Measurements from ENCODE around the gene DNM3.

Gene DNM3

DNA sequence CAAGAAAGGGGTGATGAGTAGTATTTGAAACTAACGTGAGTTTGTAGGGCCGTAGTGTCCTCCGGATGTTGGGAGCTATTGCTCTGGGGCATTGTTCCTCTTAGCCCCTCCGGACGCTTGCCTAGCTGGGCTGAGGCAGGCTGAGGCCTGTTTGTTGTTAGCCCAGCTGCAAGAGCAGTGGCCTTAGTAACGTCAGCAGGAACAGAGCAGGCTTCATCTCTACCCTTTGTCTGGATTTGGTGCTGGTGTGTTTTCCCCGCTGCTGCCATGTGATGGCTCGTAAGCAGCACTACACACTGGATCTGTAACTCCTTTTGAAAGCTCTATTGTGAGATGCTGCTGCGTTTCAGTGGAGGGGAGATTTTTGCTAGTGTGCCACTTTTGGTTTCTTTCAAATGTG lies 57.6 kb downstream of the DNM3 start:
- TF ChIP-seq, protein P1, sequence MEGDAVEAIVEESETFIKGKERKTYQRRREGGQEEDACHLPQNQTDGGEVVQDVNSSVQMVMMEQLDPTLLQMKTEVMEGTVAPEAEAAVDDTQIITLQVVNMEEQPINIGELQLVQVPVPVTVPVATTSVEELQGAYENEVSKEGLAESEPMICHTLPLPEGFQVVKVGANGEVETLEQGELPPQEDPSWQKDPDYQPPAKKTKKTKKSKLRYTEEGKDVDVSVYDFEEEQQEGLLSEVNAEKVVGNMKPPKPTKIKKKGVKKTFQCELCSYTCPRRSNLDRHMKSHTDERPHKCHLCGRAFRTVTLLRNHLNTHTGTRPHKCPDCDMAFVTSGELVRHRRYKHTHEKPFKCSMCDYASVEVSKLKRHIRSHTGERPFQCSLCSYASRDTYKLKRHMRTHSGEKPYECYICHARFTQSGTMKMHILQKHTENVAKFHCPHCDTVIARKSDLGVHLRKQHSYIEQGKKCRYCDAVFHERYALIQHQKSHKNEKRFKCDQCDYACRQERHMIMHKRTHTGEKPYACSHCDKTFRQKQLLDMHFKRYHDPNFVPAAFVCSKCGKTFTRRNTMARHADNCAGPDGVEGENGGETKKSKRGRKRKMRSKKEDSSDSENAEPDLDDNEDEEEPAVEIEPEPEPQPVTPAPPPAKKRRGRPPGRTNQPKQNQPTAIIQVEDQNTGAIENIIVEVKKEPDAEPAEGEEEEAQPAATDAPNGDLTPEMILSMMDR (IDR thresholded peaks at IDR 0.05; ENCODE audit: insufficient read depth, low read length, poor library complexity, severe bottlenecking), result no peak
- no peak for TF ChIP-seq EZH2phosphoT487 (conservative IDR thresholded peaks at IDR 0.05; ENCODE audit: low read length)
- Histone ChIP-seq H3K4me2 (ENCODE audit: low read depth, low read length, poor library complexity, severe bottlenecking) (no peak overlapping the region), H3K27ac (ENCODE audit: low read depth, low read length) (no peak overlapping the region)

DNA sequence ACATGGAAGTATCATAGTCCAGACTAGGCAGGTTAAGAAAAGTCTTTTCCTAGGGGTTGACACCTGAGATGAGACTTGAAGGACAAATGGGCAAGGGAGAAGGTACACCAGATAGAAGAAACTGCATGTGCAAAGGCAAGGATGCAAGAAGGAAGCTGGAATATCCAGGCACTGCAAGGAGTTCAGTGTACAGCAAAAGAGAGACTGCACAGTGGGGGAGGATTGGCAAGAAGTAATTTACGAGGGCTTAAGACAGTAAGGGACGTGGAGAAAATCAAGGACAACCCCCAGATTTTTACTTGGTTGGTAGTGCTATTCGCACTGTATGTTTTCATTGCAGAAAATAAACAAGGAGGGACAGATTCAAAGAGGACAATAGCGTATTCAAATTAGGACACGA lies 58.5 kb downstream of the DNM3 start:
- no peaks in the 10 kb centered on the region for H3K27me3 ChIP-seq (ENCODE audit: low read length)
- H4K20me1 ChIP-seq (ENCODE audit: low read depth, low read length), result no peaks in the 10 kb centered on the region
- H3K9me3 ChIP-seq (ENCODE audit: insufficient read depth, low read length), result no peaks in the 10 kb centered on the region
- no peaks in the 10 kb centered on the region for H3F3A ChIP-seq (ENCODE audit: insufficient read depth)
- H2AFZ ChIP-seq (ENCODE audit: low read depth, low read length, severe bottlenecking), result no peak overlapping the region
- H3K4me3 ChIP-seq (ENCODE audit: insufficient read depth, low read length, poor library complexity, severe bottlenecking), result no peak overlapping the region
- no peaks in the 10 kb centered on the region for H3K9me2 ChIP-seq (replicated peaks; ENCODE audit: insufficient read depth, low read length)
- TF ChIP-seq, protein P1 (IDR thresholded peaks at IDR 0.05; ENCODE audit: insufficient read depth, low read length, poor library complexity, severe bottlenecking), result no peak
- TF ChIP-seq EZH2phosphoT487 (conservative IDR thresholded peaks at IDR 0.05; ENCODE audit: low read length), result no peak
- H3K36me3 ChIP-seq (ENCODE audit: low read length), result no peaks in the 10 kb centered on the region
- H3K9ac ChIP-seq (ENCODE audit: low read length), result no peak overlapping the region
- no peaks in the 10 kb centered on the region for H3K79me2 ChIP-seq (ENCODE audit: insufficient read depth, low read length)
- H3K27ac ChIP-seq (ENCODE audit: low read depth, low read length), result no peak overlapping the region
- no peak overlapping the region for H3K4me2 ChIP-seq (ENCODE audit: low read depth, low read length, poor library complexity, severe bottlenecking)

More for the DNA sequence above, 57.6 kb downstream of the DNM3 start:
- Histone ChIP-seq H3K9me3 (ENCODE audit: insufficient read depth, low read length) (no peaks in the 10 kb centered on the region), H3K27me3 (ENCODE audit: low read length) (no peaks in the 10 kb centered on the region), H4K20me1 (ENCODE audit: low read depth, low read length) (no peaks in the 10 kb centered on the region), H3F3A (ENCODE audit: insufficient read depth) (no peaks in the 10 kb centered on the region), H2AFZ (ENCODE audit: low read depth, low read length, severe bottlenecking) (no peak overlapping the region), H3K79me2 (ENCODE audit: insufficient read depth, low read length) (no peaks in the 10 kb centered on the region), H3K9me2 (replicated peaks; ENCODE audit: insufficient read depth, low read length) (no peaks in the 10 kb centered on the region), H3K9ac (ENCODE audit: low read length) (no peak overlapping the region), H3K36me3 (ENCODE audit: low read length) (no peaks in the 10 kb centered on the region), H3K4me3 (ENCODE audit: insufficient read depth, low read length, poor library complexity, severe bottlenecking) (no peak overlapping the region)

DNA sequence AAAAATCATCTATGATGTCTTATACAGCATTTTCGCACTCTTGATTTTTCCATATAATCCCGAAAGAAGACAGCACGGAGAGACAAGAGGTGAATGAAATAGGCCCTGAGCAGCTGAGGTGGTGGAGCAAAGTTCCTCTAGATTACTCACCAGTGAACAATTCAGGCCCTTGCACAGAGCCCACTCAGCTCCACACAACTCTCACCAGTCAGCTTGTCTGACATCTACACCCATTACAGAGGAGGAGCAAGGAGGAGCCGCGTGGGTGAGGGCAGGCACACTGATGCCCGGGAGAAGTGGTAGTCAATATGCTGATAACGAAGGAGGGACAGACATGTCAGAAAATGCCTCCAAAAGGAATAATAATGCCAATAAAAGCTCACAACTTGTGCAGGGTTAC lies 59.9 kb downstream of the DNM3 start:
- Histone ChIP-seq H3F3A (ENCODE audit: insufficient read depth) (no peaks in the 10 kb centered on the region), H4K20me1 (ENCODE audit: low read depth, low read length) (no peaks in the 10 kb centered on the region), H3K27ac (ENCODE audit: low read depth, low read length) (no peak overlapping the region), H3K79me2 (ENCODE audit: insufficient read depth, low read length) (no peaks in the 10 kb centered on the region), H3K9me2 (replicated peaks; ENCODE audit: insufficient read depth, low read length) (no peaks in the 10 kb centered on the region), H3K36me3 (ENCODE audit: low read length) (no peaks in the 10 kb centered on the region), H2AFZ (ENCODE audit: low read depth, low read length, severe bottlenecking) (no peak overlapping the region), H3K9me3 (ENCODE audit: insufficient read depth, low read length) (no peaks in the 10 kb centered on the region), H3K27me3 (ENCODE audit: low read length) (no peaks in the 10 kb centered on the region), H3K4me2 (ENCODE audit: low read depth, low read length, poor library complexity, severe bottlenecking) (no peak overlapping the region), H3K9ac (ENCODE audit: low read length) (no peak overlapping the region), H3K4me3 (ENCODE audit: insufficient read depth, low read length, poor library complexity, severe bottlenecking) (no peak overlapping the region)
- TF ChIP-seq, protein P1 (IDR thresholded peaks at IDR 0.05; ENCODE audit: insufficient read depth, low read length, poor library complexity, severe bottlenecking), result no peak
- TF ChIP-seq EZH2phosphoT487 (conservative IDR thresholded peaks at IDR 0.05; ENCODE audit: low read length), result no peak
